HL-60/S4 (cell line): ENCODE results near the gene PUS10.
"Not testable (repeated sequence)": the region's sequence is repeated elsewhere in the genome, so short reads cannot be mapped to it uniquely, and the experiment has no call there.

Experiments used
- in situ Hi-C: fragments of 300-500 bp; cut with MboI; formaldehyde crosslinking; loops from 2 replicates; pipeline ENCODE4 v1.14.3; 2022; ENCODE audit warnings: low sequenced_read_pairs

The PUS10 gene

DNA sequence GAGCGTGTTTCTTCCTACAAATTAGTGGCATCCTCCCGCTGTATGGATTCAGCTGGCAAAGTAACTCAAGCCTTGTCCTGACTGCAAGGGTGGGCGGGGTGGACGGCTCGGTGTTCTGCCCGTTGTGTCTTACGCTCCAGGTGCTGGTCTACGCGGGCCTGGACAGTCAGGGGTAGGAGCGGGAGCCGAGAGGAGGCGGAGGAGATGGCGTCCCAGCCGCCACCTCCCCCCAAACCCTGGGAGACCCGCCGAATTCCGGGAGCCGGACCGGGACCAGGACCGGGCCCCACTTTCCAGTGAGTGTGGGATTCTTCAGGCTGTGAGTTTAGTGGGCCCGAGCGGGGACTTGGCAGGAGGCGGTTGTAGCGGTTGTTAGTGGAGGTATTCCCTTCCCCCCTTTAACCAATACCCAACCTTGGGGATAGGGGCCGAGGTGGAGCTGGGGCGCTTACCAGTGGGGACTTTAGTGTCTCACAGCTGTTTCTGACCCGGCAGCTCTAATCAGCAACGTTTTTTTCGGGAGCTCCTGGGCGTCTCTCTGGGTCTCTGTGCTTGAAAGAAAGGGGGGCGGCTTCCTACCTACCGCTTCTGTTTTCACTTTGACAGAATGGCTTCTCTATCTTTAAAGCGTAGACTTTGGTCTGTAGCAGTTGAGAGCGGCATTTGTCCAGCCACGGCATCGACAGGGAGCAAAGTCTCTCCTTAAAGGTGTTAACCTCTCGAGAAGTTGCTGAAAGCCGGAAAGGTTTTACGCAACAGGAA is at the start of gene PUS10, which contains the start of gene PEX13:
Gene PUS10 (minus strand): TSS at position 700 of the 762 bp plus-strand sequence. CDS start 6,365 bp downstream, outside the sequence.
Gene PEX13 (plus strand): TSS at position 165 of the 762 bp plus-strand sequence. CDS start 40 bp downstream, at position 205.
- in situ Hi-C loops = no loop called here

DNA sequence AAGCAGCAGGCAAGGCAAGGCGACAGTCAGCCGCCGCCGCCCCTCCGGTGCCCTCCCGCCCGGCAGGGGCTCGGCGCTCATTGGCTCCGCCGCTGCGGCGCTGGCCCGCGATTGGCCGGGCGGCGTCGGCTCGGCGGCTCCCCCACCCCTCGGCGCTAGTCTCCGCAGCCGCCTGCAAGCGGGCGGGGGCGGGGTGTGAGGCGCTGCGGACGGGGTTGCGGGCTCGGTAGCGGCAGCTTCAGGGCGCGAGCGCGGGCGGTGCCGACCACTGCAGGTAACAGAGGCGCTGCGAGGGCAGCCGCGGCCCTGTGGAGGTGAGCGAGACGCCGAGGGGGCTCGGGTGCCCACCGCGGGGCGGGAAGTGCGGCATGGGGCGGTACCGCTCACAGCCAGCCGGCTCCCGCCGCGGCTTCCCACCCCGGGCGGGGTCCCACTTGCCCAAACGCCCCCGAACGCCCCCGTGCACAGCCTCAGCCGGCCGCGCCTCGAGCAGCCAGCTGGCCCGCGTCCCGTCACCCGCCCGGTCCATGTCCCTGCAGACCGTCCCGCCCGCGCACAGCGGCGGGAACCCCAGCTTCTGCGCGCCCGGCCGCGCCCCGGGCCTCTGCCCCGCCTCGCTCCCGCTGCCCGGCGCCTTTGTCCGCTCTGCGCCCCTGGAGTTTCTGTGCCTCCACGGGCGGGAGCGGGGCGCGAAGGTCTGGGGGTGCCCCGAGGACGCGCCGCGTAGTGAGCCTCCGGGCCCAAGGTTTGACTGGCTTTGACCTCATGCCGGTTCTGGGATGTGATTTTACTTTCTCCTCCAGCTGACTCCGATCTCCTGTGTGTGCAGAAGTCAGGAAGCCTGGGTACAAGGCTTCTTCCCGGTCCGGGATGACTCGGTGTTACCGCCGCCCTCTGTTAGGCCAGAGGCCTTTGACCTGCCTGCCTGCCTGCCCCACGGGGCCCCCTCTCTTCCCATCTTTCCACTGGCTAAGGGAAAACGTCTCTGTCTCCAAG is 48.0 kb upstream of the PUS10 start, which contains the start of gene SANBR:
Gene SANBR (plus strand): TSS at position 158 of the 996 bp plus-strand sequence. CDS start 4,480 bp downstream, outside the sequence.
- in situ Hi-C loops = no loop called here

GRCh38 chr2:61059382-61059781 is 41.3 kb upstream of the PUS10 start:
- in situ Hi-C loops = no loop called here

DNA sequence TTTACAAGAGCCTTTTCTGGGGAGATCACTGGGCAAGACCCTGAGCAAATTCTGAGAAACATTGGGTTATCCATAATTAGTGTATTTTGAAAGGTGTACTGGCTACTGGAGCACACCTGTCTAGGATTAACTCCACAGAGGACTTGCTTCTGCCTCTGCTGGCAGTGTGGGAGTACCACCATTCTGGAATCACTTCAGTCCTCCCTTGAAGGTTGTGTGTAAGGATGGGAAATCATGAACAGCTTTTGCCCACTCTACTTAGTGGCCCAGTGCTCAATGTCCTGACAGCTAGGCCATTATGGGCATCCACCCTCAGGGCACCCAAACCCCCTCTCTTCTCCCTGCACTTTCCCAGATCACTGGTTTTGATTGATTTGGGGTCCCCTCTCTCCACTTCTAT is 39.5 kb upstream of the PUS10 start:
- in situ Hi-C loops = no loop called here

DNA sequence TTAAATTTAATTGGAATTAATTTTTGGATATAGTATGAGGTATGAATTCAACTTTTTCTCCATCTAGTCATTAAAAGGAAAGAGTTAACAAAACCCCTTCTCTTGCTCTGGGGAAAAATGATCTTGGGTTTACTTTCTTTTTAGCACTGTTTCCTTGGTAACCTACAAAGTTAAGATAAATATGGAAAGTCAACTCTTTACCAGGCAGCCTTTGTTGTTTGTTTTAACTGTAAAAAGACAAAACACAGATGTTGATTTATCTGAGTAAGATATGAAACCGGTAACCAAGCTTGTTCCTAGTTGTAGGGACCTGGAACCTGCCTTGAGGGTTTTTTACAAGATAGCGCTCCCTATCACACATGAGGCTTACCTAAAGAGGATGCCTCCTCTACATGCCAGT is 37.5 kb upstream of the PUS10 start:
- in situ Hi-C loops = no loop called here

- in situ Hi-C loops = no loop called here
Measured at GRCh38 chr2:61045999-61046398, 27.9 kb upstream of the PUS10 start.

- in situ Hi-C loops = no loop called here
Measured at GRCh38 chr2:61045226-61045625, 27.2 kb upstream of the PUS10 start.

DNA sequence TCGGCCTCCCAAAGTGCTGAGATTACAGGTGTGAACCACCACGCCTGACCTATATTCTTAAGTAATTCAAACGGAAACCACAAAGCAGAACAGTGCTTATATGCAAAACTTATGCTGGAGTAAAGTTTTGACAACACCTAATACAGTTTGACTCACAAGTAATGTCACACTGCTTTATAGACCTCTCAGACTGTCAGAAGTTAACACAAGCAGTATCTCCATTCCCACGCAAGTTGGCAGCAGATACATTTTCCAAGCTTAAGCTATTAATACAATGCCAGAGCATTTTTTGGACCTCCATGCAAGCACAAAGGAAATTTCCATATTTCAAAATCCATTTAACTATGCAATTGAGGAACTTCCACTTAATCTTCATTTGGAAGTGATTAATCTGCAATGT is 26.6 kb upstream of the PUS10 start:
- in situ Hi-C loops = no loop called here

GRCh38 chr2:61042807-61043206 is 24.8 kb upstream of the PUS10 start:
- in situ Hi-C loops = no loop called here

DNA sequence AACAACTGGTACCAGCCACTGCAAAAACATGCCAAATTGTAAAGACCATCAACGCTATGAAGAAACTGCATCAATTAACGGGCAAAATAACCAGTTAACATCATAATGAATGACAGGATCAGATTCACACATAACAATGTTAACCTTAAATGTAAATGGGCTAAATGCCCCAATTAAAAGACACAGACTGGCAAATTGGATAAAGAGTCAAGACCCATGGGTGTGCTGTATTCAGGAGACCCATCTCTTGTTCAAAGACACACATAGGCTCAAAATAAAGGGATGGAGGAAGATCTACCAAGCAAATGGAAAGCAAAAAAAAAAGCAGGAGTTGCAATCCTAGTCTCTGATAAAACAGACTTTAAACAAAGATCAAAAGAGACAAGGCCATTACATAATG is 18.6 kb upstream of the PUS10 start:
- in situ Hi-C loops = not testable (repeated sequence)

DNA sequence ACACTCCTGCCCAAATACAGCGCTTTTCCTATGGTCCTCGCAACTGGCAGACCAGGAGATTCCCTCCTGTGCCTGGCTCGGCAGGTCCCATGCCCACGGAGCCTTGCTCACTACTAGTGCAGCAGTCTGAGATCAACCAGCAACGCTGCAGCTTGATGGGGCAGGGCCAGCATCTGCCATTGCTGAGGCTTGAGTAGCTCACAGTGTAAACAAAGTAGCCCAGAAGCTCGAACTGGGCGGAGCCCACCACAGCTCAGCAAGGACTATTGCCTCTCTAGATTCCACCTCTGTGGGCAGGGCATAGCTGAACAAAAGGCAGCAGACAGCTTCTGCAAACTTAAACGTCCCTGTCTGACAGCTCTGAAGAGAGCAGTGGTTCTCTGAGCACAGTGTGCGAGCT is 16.5 kb upstream of the PUS10 start:
- in situ Hi-C loops = not testable (repeated sequence)

DNA sequence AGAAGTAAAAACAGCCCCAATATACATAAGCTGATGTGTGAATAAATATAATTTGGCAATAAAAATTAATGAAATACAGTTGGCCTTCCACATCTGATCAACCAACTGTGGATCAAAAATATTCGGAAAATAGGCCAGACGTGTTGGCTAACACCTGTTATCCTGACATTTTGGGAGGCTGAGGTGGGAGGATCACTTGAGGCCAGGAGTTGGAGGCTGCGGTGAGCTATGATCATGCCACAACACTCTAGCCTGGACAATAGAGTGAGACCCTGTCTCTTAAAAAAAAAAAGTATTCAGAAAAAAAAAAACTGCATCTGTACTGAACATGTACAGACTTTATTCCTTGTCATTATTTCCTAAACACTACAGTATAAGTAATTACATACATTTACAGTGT is 11.5 kb upstream of the PUS10 start:
- in situ Hi-C loops = no loop called here

DNA sequence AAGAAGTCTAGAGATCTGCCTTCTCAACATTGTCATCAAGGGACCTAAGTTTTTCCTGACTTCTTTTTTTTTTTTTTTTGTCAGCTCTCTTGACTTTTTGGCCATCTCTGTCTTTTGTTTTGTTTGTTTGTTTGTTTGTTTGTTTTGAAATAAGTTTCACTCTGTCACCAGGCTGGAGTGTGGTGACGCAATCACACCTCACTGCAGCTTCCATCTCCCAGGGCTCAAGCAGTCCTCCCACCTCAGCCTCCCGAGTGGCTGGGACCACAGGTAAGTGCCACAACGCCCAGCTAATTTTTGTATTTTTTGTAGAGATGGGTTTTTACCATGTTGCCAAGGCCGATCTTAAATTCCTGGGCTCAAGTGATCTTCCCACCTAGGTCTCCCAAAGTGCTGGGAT is 5.6 kb upstream of the PUS10 start:
- in situ Hi-C loops = no loop called here

- in situ Hi-C loops = no loop called here
Measured at GRCh38 chr2:61021228-61021660, 3.2 kb upstream of the PUS10 start.

GRCh38 chr2:61018798-61019197 is 743 bp upstream of the PUS10 start:
- in situ Hi-C loops = no loop called here

DNA sequence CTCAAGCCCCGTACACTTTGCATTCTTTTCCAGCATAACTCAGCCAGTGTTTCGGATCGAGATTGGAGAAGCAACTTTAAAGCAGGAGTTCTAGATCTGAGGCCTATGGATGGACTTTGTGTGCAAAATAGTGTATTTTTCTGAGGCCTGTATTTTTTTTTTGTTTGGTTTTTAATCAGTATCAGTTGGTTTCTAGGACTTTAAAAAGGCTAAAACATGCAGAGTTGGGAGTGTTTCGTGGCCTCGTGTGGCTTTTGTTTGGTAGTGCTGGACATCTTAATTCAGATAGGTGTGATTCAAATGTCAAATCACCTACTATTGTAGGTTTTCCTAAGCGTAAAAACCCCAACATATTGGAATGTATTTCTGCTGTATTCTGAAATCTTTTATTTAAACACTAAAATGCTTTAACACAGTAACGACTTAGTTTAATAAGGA is 282 bp upstream of the PUS10 start:
- in situ Hi-C loops = no loop called here

DNA sequence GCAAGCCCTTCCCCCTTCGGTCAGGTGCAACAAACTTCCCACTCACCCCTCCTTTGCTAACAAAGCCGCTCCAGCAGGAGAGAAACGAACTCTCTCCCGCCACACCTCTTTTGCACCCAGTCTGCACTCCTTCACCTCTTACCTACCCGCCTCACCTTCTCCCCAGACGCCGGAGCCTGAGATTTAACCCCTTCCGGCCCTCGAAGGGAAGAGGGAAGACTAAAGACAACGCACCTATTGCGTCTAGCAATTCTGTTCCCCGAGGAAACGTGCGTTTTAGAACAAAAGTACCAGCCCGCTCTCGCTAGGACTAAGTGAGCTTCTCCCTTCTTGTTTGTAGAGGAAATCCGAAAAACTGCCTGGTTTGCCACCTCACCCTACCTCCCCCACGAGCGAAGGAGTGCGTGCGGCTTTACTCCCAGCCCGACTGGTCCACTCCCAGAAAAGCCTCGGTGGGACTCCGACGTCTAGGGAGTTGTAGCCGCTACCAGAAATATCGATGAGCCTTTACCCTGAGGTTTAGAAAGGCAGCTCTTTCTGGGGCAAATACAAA is 976 bp downstream of the PUS10 start:
- in situ Hi-C loops = no loop called here

DNA sequence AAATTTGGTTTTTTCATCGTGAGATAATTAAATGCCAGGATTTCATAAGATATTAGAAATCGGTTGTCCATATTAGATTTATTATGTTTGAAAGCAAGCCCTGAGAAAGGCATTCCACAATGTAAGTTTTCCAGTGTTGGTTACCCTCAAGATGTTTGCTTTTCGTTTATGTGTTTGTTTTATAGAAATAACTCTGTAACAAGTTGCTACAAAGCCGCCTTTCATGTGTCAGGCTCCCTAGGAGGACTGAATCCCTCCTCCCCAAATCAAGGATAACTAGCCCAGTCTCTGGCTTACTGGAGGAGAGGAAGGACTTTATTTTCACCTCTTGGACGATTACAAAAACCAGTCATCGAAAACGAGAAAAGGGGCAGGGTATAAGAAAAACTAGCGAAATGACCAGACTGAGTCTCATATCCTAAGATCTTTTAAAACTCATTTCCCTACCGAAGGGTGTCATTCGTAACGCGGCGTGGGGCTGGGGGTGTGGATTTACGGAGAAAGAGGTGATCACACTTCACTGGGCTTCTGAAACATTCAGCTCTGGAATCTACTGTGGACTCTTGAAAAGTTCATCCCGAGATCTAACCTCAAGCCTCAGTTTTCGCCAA is 1.6 kb downstream of the PUS10 start:
- in situ Hi-C loops = no loop called here

GRCh38 chr2:61015976-61016375 is 2.1 kb downstream of the PUS10 start:
- in situ Hi-C loops = no loop called here

DNA sequence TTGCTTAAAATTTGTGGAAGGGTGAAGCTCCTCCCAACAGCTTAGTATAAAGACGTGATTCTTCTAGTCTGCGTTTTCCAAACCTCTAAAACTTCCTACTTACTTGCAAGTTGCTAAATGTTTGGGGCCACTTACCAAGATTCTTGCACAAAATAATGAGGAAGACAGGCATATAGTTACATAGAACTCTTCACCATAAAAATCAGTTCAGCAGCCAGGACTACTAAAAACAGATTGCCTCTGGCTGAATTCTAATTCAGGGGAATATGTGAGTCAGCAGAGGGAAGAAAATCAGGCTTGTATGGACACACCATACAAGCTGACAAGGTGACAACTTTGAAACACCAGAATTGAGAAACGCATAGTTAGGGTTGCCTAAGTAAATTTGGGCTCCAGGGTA is 3.3 kb downstream of the PUS10 start:
- in situ Hi-C loops = no loop called here

DNA sequence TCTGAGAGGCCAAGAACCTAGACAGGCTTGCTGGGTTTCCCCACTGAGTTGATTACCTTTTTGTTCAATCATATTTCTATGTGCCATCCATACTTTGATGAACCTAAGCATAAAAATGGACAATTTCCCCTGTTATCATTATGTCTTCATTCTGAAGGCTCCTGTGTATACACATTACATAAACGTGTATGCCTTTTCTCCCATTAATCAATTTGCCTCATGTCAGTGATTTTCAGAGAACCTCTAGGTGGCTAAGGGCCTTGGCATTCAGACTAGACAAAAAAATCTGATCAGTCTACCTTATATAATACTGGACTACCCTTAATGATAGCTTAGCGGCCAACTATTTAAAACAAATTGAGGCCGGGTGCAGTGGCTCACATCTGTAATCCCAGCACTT is 4.7 kb downstream of the PUS10 start:
- in situ Hi-C loops = no loop called here
